ENCODE results near the gene PEX16.

DNA sequence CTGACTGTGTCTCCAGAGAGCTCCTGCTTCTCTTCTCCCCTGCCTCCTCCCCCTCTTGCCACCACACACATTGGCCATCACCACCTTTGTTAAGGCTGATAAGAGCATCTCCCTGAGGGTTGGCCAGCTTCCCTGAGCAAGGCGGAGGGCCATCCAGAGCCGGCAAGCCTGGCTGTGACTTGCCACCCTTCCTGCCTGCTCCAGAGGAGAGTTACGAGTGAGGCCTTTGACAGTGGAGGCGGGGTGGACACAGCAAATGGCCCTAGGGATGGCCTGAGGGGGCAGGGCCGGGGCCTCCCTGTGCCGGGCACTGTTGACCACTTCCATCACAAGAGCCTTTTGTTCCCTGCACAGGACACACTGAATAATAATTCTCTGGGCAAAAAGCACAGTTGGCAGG is 16.1 kb downstream of the PEX16 start:
- no peak for TF ChIP-seq POLR2A (IDR thresholded peaks at IDR 0.05)
- no peak for TF ChIP-seq CTCF (IDR thresholded peaks at IDR 0.05 in 8 of 11, conservative IDR thresholded peaks at IDR 0.05 in 3 of 11)
- no peak for TF ChIP-seq POLR2AphosphoS5 (IDR thresholded peaks at IDR 0.05)

All from spleen (tissue), 7 donors.